ENCODE measurements around the gene ITGAD.

- TF ChIP-seq CTCF (conservative IDR thresholded peaks at IDR 0.05; ENCODE audit: low read depth, low read length) (no peak), CEBPB (IDR thresholded peaks at IDR 0.05; ENCODE audit: low read depth, low read length) (no peak), POLR2A (IDR thresholded peaks at IDR 0.05; ENCODE audit: low read depth, low read length) (no peak), RAD21 (IDR thresholded peaks at IDR 0.05; ENCODE audit: low read length) (no peak), FOS (IDR thresholded peaks at IDR 0.05; ENCODE audit: low read depth, low read length) (no peak), BHLHE40 (IDR thresholded peaks at IDR 0.05; ENCODE audit: low read depth, low read length) (no peak), NFE2L2 (IDR thresholded peaks at IDR 0.05; ENCODE audit: low read depth, low read length) (no peak), SMC3 (IDR thresholded peaks at IDR 0.05; ENCODE audit: low read depth, low read length) (no peak), CHD1 (IDR thresholded peaks at IDR 0.05; ENCODE audit: low read depth, low read length) (no peak), MAFK (IDR thresholded peaks at IDR 0.05; ENCODE audit: low read depth, low read length) (no peak), RCOR1 (IDR thresholded peaks at IDR 0.05; ENCODE audit: insufficient replicate concordance, low read length) (no peak), MAZ (IDR thresholded peaks at IDR 0.05; ENCODE audit: borderline replicate concordance, low read depth, low read length) (no peak), RFX5 (IDR thresholded peaks at IDR 0.05; ENCODE audit: low read depth, low read length) (no peak)
- TF ChIP-seq, protein P1, sequence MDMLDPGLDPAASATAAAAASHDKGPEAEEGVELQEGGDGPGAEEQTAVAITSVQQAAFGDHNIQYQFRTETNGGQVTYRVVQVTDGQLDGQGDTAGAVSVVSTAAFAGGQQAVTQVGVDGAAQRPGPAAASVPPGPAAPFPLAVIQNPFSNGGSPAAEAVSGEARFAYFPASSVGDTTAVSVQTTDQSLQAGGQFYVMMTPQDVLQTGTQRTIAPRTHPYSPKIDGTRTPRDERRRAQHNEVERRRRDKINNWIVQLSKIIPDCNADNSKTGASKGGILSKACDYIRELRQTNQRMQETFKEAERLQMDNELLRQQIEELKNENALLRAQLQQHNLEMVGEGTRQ (IDR thresholded peaks at IDR 0.05; ENCODE audit: low read depth, low read length), result no peak
These were observed 28.5 kb downstream of the ITGAD start for GRCh38 chr16:31421587-31421986.
